SU-DHL-6 (cell line): Measurements from ENCODE around the gene PPP2R5B.

Experiments used
- CTCF ChIP-seq: fragments of 200-600 bp; sonication (generic); IDR thresholded peaks from one replicate; pipeline ENCODE4 v1.5.1; 2017; ENCODE audit warnings: antibody characterized with exemption, mild to moderate bottlenecking, low read length, moderate library complexity; ENCODE audit not compliant: insufficient read depth, poor library complexity, severe bottlenecking
- EZH2phosphoT487 ChIP-seq: fragments of 200-600 bp; sonication (generic), shearing (Covaris generic); conservative IDR thresholded peaks from 2 replicates; pipeline ENCODE4 v1.6.1; 2018; ENCODE audit warnings: mild to moderate bottlenecking, antibody characterized with exemption, low read length, moderate library complexity, mixed read lengths

- TF ChIP-seq CTCF: no peak
- no peak for TF ChIP-seq EZH2phosphoT487
Measured at GRCh38 chr11:64878223-64878493, 46.3 kb upstream of the PPP2R5B start.
